IMR-90 (cell line): ENCODE data around the gene TTC28. TPM values are rescaled to one million over a fixed set of nuclear protein-coding genes. Genes with fewer than 3 reads are reported as not detected.
A peak's percentile ranks its signal among the peaks of the same experiment; 100 is the strongest.

Source experiments
- ATAC-seq: fragments of 200-7000 bp; cut with Tn5 transposase; 2 replicates; pipeline ENCODE4 v1.9.1; 2020; ENCODE audit warnings: low read depth, mild to moderate bottlenecking, moderate library complexity
- BruUV-seq: library from RNA; stranded (reverse); fragments of 400-500 nt; replicated peaks from 2 replicates; lab custom pipeline; 2021; lab: Mats Ljungman, UMichigan
- CTCF ChIA-PET: fragments of 300-600 bp; formaldehyde crosslinking; extraction: SDS; loops from one replicate; lab custom pipeline; 2021; ENCODE audit warnings: antibody characterized with exemption; lab: Yijun Ruan, JAX
- POLR2A ChIA-PET: fragments of 300-600 bp; sonication (Branson Sonifier 250); formaldehyde crosslinking; loops from one replicate; lab custom pipeline; 2022; ENCODE audit warnings: antibody characterized with exemption; ENCODE audit not compliant: unreplicated experiment; lab: Charles Lee
- DNase-seq: peaks from one replicate; pipeline ENCODE4 v3.0.0; 2013
- H2AFZ ChIP-seq: replicated peaks from 2 replicates; pipeline ENCODE3; 2013; ENCODE audit warnings: low read length, mild to moderate bottlenecking; ENCODE audit not compliant: poor library complexity
- H2AK5ac ChIP-seq: 2 replicates; pipeline ENCODE4 v1.6.1; 2013; ENCODE audit warnings: low read depth, low read length, inconsistent platforms
- H2AK9ac ChIP-seq: replicated peaks from 2 replicates; pipeline ENCODE3; 2013; ENCODE audit warnings: mild to moderate bottlenecking, low read depth, low read length, moderate library complexity; ENCODE audit not compliant: poor library complexity
- H2BK120ac ChIP-seq: 2 replicates; pipeline ENCODE4 v1.6.1; 2013; ENCODE audit warnings: low read depth, low read length, inconsistent platforms
- H2BK15ac ChIP-seq: 3 replicates; pipeline ENCODE4 v1.6.1; 2013; ENCODE audit warnings: low read depth, low read length, inconsistent platforms
- H2BK20ac ChIP-seq: 2 replicates; pipeline ENCODE4 v1.6.1; 2013; ENCODE audit warnings: low read depth, mild to moderate bottlenecking, inconsistent platforms, low read length, moderate library complexity
- H2BK5ac ChIP-seq: 2 replicates; pipeline ENCODE4 v1.6.1; 2013; ENCODE audit warnings: mild to moderate bottlenecking, low read depth, low read length, inconsistent platforms; ENCODE audit not compliant: poor library complexity, severe bottlenecking
- H3K14ac ChIP-seq: replicated peaks from 2 replicates; pipeline ENCODE4 v1.6.1; 2013; ENCODE audit warnings: low read depth, low read length, inconsistent platforms
- H3K18ac ChIP-seq: 2 replicates; pipeline ENCODE4 v1.6.1; 2013; ENCODE audit warnings: low read depth, low read length, control low read depth
- H3K23ac ChIP-seq: 2 replicates; pipeline ENCODE4 v1.6.1; 2013; ENCODE audit warnings: low read depth, low read length, inconsistent platforms
- H3K27ac ChIP-seq: 2 replicates; pipeline ENCODE4 v1.5.1; 2013; ENCODE audit warnings: mild to moderate bottlenecking, control low read depth, low read length; ENCODE audit not compliant: insufficient read depth
- H3K27me3 ChIP-seq: 2 replicates; pipeline ENCODE4 v1.6.1; 2013; ENCODE audit warnings: low read length; ENCODE audit not compliant: control insufficient read depth, insufficient read depth
- H3K36me3 ChIP-seq: 2 replicates; pipeline ENCODE4 v1.6.1; 2013; ENCODE audit warnings: low read length, mixed read lengths; ENCODE audit not compliant: control insufficient read depth, insufficient read depth
- H3K4ac ChIP-seq: 2 replicates; pipeline ENCODE4 v1.6.1; 2013; ENCODE audit warnings: low read depth, low read length, inconsistent platforms
- H3K4me1 ChIP-seq: 2 replicates; pipeline ENCODE4 v1.6.1; 2013; ENCODE audit warnings: low read length, mixed read lengths; ENCODE audit not compliant: control insufficient read depth, insufficient read depth
- H3K4me2 ChIP-seq: 2 replicates; pipeline ENCODE4 v1.6.1; 2013; ENCODE audit warnings: low read depth, mild to moderate bottlenecking, control low read depth, low read length, moderate library complexity
- H3K4me3 ChIP-seq: 2 replicates; pipeline ENCODE4 v1.5.1; 2013; ENCODE audit warnings: low read depth, mild to moderate bottlenecking, control low read depth, low read length, moderate library complexity; ENCODE audit not compliant: insufficient read depth
- H3K56ac ChIP-seq: 2 replicates; pipeline ENCODE4 v1.6.1; 2013; ENCODE audit warnings: low read length, inconsistent platforms; ENCODE audit not compliant: insufficient read depth; ENCODE audit errors: extremely low read depth
- H3K79me1 ChIP-seq, 2 experiments: 2 replicates each; pipeline ENCODE4 v1.6.1; 2013; ENCODE audit warnings: low read length in 2 of 2, inconsistent platforms in 1 of 2, low read depth in 1 of 2
- H3K9ac ChIP-seq: 2 replicates; pipeline ENCODE4 v1.6.1; 2013; ENCODE audit warnings: low read depth, low read length, control low read depth
- H3K9me1 ChIP-seq: 2 replicates; pipeline ENCODE4 v1.6.1; 2013; ENCODE audit warnings: low read length, inconsistent platforms; ENCODE audit not compliant: insufficient read depth
- H3K9me3 ChIP-seq: 2 replicates; pipeline ENCODE4 v1.6.1; 2013; ENCODE audit warnings: low read length; ENCODE audit not compliant: control insufficient read depth, insufficient read depth
- H4K20me1 ChIP-seq: 2 replicates; pipeline ENCODE4 v1.6.1; 2013; ENCODE audit warnings: low read length, inconsistent platforms; ENCODE audit not compliant: insufficient read depth
- H4K5ac ChIP-seq: 2 replicates; pipeline ENCODE4 v1.6.1; 2013; ENCODE audit warnings: mild to moderate bottlenecking, low read depth, low read length, control low read depth
- H4K8ac ChIP-seq, 2 experiments: 2 replicates each; pipeline ENCODE4 v1.6.1; 2013; ENCODE audit warnings: low read depth in 2 of 2, low read length in 2 of 2, control low read depth in 1 of 2, inconsistent platforms in 1 of 2
- H4K91ac ChIP-seq: 2 replicates; pipeline ENCODE4 v1.6.1; 2013; ENCODE audit warnings: low read depth, low read length, inconsistent platforms; ENCODE audit not compliant: insufficient read depth
- BHLHE40 ChIP-seq: fragments of 150-350 bp; IDR thresholded peaks from 2 replicates; pipeline ENCODE4 v1.6.1; 2016; ENCODE audit warnings: mild to moderate bottlenecking, low read depth, low read length
- CTCF ChIP-seq: conservative IDR thresholded peaks from 2 replicates; pipeline ENCODE4 v1.5.1; 2012; ENCODE audit warnings: mild to moderate bottlenecking, low read depth, low read length, improper control_type of control experiment
- FOS ChIP-seq: fragments of 150-350 bp; IDR thresholded peaks from 2 replicates; pipeline ENCODE4 v1.6.1; 2016; ENCODE audit warnings: low read depth, low read length
- MAFK ChIP-seq: IDR thresholded peaks from 2 replicates; pipeline ENCODE4 v1.6.1; 2012; ENCODE audit warnings: low read depth, low read length, improper control_type of control experiment
- MAZ ChIP-seq: IDR thresholded peaks from 2 replicates; pipeline ENCODE4 v1.6.1; 2012; ENCODE audit warnings: low read depth, mild to moderate bottlenecking, low read length, improper control_type of control experiment, moderate library complexity, borderline replicate concordance
- MXI1 ChIP-seq: IDR thresholded peaks from 2 replicates; pipeline ENCODE4 v1.6.1; 2012; ENCODE audit warnings: low read depth, mild to moderate bottlenecking, low read length, moderate library complexity, borderline replicate concordance
- NFE2L2 ChIP-seq: fragments of 150-350 bp; IDR thresholded peaks from 2 replicates; pipeline ENCODE4 v1.6.1; 2016; ENCODE audit warnings: low read depth, mild to moderate bottlenecking, low read length
- POLR2A ChIP-seq: IDR thresholded peaks from 2 replicates; pipeline ENCODE4 v1.6.1; 2012; ENCODE audit warnings: mild to moderate bottlenecking, low read depth, low read length
- RAD21 ChIP-seq: IDR thresholded peaks from 2 replicates; pipeline ENCODE4 v1.6.1; 2012; ENCODE audit warnings: low read length, improper control_type of control experiment
- RCOR1 ChIP-seq: IDR thresholded peaks from 2 replicates; pipeline ENCODE4 v1.6.1; 2012; ENCODE audit warnings: mild to moderate bottlenecking, low read length, improper control_type of control experiment; ENCODE audit not compliant: insufficient replicate concordance
- RFX5 ChIP-seq: IDR thresholded peaks from 2 replicates; pipeline ENCODE4 v1.8.0; 2012; ENCODE audit warnings: low read depth, mild to moderate bottlenecking, low read length, moderate library complexity
- SMC3 ChIP-seq: fragments of 150-350 bp; IDR thresholded peaks from 2 replicates; pipeline ENCODE4 v1.6.1; 2016; ENCODE audit warnings: low read depth, mild to moderate bottlenecking, antibody characterized with exemption, low read length, moderate library complexity
- USF2 ChIP-seq: fragments of 150-350 bp; IDR thresholded peaks from 2 replicates; pipeline ENCODE4 v1.6.1; 2017; ENCODE audit warnings: mild to moderate bottlenecking, antibody characterized with exemption, low read length, low read depth
- WGBS, 2 experiments: methylation state at CpG; one replicate each; pipeline versions ENCODE4 v1.1.5 to v1.1.7; 2013; ENCODE audit warnings: missing lambda C conversion rate in 2 of 2; ENCODE audit not compliant: insufficient read length in 1 of 2; ENCODE audit errors: extremely low coverage in 2 of 2; 5-methylcytosine and 5-hydroxymethylcytosine counted together
- dilution Hi-C: fragments of 300-500 bp; cut with HindIII; formaldehyde crosslinking; loops from one replicate; pipeline ENCODE4 v1.14.3; 2018; ENCODE audit warnings: low sequenced_read_pairs; ENCODE audit not compliant: unreplicated experiment
- in situ Hi-C: fragments of 300-500 bp; cut with MboI; formaldehyde crosslinking; loops from 3 replicates; pipeline ENCODE4 v1.14.3; 2019; ENCODE audit warnings: low sequenced_read_pairs, inconsistent platforms, mixed read lengths
- intact Hi-C: fragments of 100-400 bp; cut with micrococcal nuclease; formaldehyde crosslinking; loops from 2 replicates; pipeline ENCODE4 v1.10.0; 2022
- polyA plus RNA-seq, 3 experiments: library from polyadenylated mRNA; depleted of rRNA; stranded (reverse); fragments of >200 nt; gene quantifications; 2 replicates each; pipeline ENCODE4 v1.2.3, GENCODE V29; 2012; ENCODE audit warnings: low replicate concordance in 1 of 3
- total RNA-seq: library from RNA; depleted of rRNA; stranded (reverse); fragments of >200 nt; gene quantifications from 2 replicates; pipeline ENCODE4 v1.2.3, GENCODE V29; 2012

The TTC28 gene
- total and polyA plus RNA-seq, 2 of the 4 experiments (the other 2 are of a cell fraction): 5.6 to 13.3 TPM

DNA sequence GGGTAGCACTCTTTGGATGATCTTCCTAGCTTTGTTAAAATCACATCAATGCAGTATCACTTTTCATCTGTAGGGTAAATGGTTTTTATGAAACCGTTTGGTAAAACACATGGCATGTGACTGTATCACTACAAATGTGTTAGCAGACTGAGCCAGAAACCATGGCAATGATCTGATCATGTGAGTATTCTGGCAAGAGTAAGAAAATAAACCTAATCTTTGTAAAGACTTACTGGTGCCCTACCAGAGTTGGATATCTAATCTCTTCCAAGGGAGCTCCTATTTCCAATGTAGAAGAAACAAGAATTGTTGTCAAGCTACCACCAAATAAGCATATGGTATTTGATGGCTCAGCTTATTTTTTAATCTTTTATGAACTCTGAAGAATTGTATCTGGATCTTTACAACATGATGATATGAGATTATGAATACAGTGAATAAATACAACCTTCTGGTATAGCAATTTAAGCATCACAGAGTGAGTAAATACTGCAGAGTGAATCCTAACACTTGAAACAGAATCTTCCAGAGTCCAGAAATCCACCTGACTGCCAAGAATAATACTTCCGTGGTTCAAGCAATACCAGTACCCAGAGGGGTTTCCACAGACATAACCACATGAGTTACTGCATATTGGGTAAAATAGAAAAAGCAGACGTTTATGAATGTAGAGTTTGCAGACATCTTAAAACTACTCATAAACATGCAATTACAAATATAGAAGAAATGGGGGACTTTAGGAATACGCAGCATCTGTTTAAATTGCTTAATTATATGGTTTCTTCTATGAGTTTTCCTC is 238.8 kb downstream of the TTC28 start:
- no peaks in the 10 kb centered on the region for H3K36me3 ChIP-seq
- H2BK20ac ChIP-seq: no peak overlapping the region
- H2BK15ac ChIP-seq: peak overlapping the region; percentile 30; the same call in 1 of the 3 replicates
- peaks cover 25% of the 10 kb centered on the region in 2 experiments for H3K79me1 ChIP-seq
- H2BK5ac ChIP-seq: no peak overlapping the region
- dilution Hi-C loops: no loop called here
- H3K56ac ChIP-seq: no peak overlapping the region
- ChIA-PET CTCF (interaction anchor here (0.7 to 2.0 kb wide), 2 partner anchors 389 to 421 kb away, joined by 3 to 6 read pairs; no protein-coding TSS in a partner anchor), POLR2A (no interaction called here)
- no peaks in the 10 kb centered on the region for H3K27me3 ChIP-seq
- no CpG with 5 or more reads among the region's 4 CpGs for WGBS, 2 experiments
- intact Hi-C loops: loop anchor here (2.0 to 5.0 kb wide), 3 partner anchors 43 to 388 kb away; no protein-coding TSS in a partner anchor
- H3K23ac ChIP-seq: peak overlapping the region; percentile 55; the same call in 1 of the 2 replicates
- H4K5ac ChIP-seq: no peak overlapping the region
- no peak overlapping the region for H2AK9ac ChIP-seq
- ATAC-seq: peak; percentile 6; the same call in 1 of the 2 replicates
- peaks cover 5% of the 10 kb centered on the region; the same call in 1 of the 2 replicates for H3K4me1 ChIP-seq
- no peaks in the 10 kb centered on the region for H3K9me3 ChIP-seq
- no peak overlapping the region for H3K4ac ChIP-seq
- H3K4me3 ChIP-seq: no peak overlapping the region
- peak overlapping the region; percentile 74; the same call in 1 of the 2 replicates for H2AK5ac ChIP-seq
- H3K9me1 ChIP-seq: no peaks in the 10 kb centered on the region
- peak overlapping the region; percentile 20; the same call in 1 of the 2 replicates for H3K18ac ChIP-seq
- no peak overlapping the region; the same call in 1 of the 2 replicates for H3K4me2 ChIP-seq
- no peak overlapping the region for H2BK120ac ChIP-seq
- no peak overlapping the region for H3K27ac ChIP-seq
- no peak overlapping the region for H2AFZ ChIP-seq
- H4K91ac ChIP-seq: no peak overlapping the region
- in situ Hi-C loops: loop anchor here (25.0 kb wide), 1 partner anchor 378 kb away; no protein-coding TSS in a partner anchor
- DNase-seq: peak; percentile 80
- H4K8ac ChIP-seq: no peak overlapping the region; a peak in 1 of 4 replicates
- no peak overlapping the region for H3K9ac ChIP-seq
- H3K14ac ChIP-seq: no peak overlapping the region
- no peaks in the 10 kb centered on the region for H4K20me1 ChIP-seq
- no TSS peak for BruUV-seq
- TF ChIP-seq SMC3: no peak
- TF ChIP-seq POLR2A: no peak
- TF ChIP-seq MXI1: 0 out of 2 replicates have a peak, but pooled peaks have one; percentile 18
- TF ChIP-seq RFX5: no peak
- TF ChIP-seq NFE2L2: no peak
- peak; percentile 62 for TF ChIP-seq USF2
- TF ChIP-seq BHLHE40: peak; percentile 58; the same call in 1 of the 2 replicates
- TF ChIP-seq CTCF: no peak; the same call in 1 of the 2 replicates
- peak; percentile 58 for TF ChIP-seq MAFK
- TF ChIP-seq MAZ: no peak
- TF ChIP-seq FOS: no peak
- no peak for TF ChIP-seq RAD21
- TF ChIP-seq RCOR1: no peak
